GM12865 (cell line): Measurements from ENCODE around the gene RAP2B.
"Not testable (repeated sequence)": the region's sequence is repeated elsewhere in the genome, so short reads cannot be mapped to it uniquely, and the experiment has no call there.

Source experiments
- DNase-seq: peaks from one replicate; pipeline ENCODE4 v3.0.0; 2010; ENCODE audit warnings: low read depth
- H3K4me3 ChIP-seq: 2 replicates; pipeline ENCODE4 v1.5.1; 2011; ENCODE audit warnings: mild to moderate bottlenecking, low read depth, low read length, control low read depth
- CTCF ChIP-seq: IDR thresholded peaks from 2 replicates; pipeline ENCODE4 v1.5.1; 2011; ENCODE audit warnings: low read length, control low read depth, low read depth, inconsistent platforms; ENCODE audit not compliant: insufficient read depth; ENCODE audit errors: missing control alignments

RAP2B gene

GRCh38 chr3:153161714-153162512, at the start of gene RAP2B:
TSS of gene RAP2B (plus strand) at chr3:153162226. CDS start at chr3:153162694, 468 bp downstream.
- H3K4me3 ChIP-seq = peak within 1 kb of the TSS; percentile 97
- TF ChIP-seq CTCF = no peak
- peak; percentile 97 for DNase-seq

GRCh38 chr3:153113541-153113940, 48.5 kb upstream of the RAP2B start:
- no peak overlapping the region for H3K4me3 ChIP-seq
- DNase-seq = no peak
- TF ChIP-seq CTCF = no peak

- not testable (repeated sequence) for DNase-seq, H3K4me3 ChIP-seq
Measured at GRCh38 chr3:153114270-153114669, 47.8 kb upstream of the RAP2B start.

GRCh38 chr3:153115326-153115725, 46.7 kb upstream of the RAP2B start:
- no peak for DNase-seq
- no peak for TF ChIP-seq CTCF
- H3K4me3 ChIP-seq = no peak overlapping the region

- no peak for DNase-seq
- no peak for TF ChIP-seq CTCF
- H3K4me3 ChIP-seq = no peak overlapping the region
Measured at GRCh38 chr3:153127788-153128187, 34.2 kb upstream of the RAP2B start.

- no peak for DNase-seq
- H3K4me3 ChIP-seq = no peak overlapping the region
- TF ChIP-seq CTCF = no peak
Measured at GRCh38 chr3:153129426-153129825, 32.6 kb upstream of the RAP2B start.

GRCh38 chr3:153129866-153130265, 32.2 kb upstream of the RAP2B start:
- no peak overlapping the region for H3K4me3 ChIP-seq

More at GRCh38 chr3:153129866-153130265, 32.2 kb upstream of the RAP2B start:
- no peak for TF ChIP-seq CTCF
- no peak for DNase-seq
